IPS-18c (cell line): ENCODE measurements around the gene SRSF6.

Experiments
- H3K4me3 ChIP-seq: 2 replicates; pipeline ENCODE4 v1.7.0; 2013; ENCODE audit warnings: low read depth, mild to moderate bottlenecking, low read length, moderate library complexity; ENCODE audit not compliant: insufficient read depth
- H3K9me3 ChIP-seq: one replicate; pipeline ENCODE4 v1.6.1; 2013; ENCODE audit warnings: mild to moderate bottlenecking, low read length, moderate library complexity; ENCODE audit not compliant: control insufficient read depth, insufficient read depth

SRSF6 gene

DNA sequence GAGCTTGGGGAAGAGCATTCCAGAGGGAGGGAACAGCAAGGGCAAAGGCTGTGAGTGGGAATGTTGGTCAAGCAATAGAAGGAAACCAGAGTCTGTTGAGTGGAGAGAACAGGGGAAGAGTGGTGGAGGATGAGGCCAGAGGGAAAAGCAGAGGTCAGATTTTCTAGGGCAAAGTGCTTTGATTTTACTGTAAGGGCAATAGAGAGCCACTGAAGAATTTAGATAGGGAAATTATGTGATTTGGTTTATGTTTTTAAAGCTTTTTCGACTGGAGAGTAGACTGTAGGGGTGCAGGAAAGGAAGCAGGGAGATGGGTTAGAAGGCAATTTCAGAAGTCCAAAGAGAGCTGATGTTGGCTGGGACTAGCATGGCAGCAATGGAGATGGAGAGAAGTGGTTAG, 54.2 kb downstream of the SRSF6 start:
- no peak overlapping the region for H3K4me3 ChIP-seq
- H3K9me3 ChIP-seq = peaks cover 3% of the 10 kb centered on the region

DNA sequence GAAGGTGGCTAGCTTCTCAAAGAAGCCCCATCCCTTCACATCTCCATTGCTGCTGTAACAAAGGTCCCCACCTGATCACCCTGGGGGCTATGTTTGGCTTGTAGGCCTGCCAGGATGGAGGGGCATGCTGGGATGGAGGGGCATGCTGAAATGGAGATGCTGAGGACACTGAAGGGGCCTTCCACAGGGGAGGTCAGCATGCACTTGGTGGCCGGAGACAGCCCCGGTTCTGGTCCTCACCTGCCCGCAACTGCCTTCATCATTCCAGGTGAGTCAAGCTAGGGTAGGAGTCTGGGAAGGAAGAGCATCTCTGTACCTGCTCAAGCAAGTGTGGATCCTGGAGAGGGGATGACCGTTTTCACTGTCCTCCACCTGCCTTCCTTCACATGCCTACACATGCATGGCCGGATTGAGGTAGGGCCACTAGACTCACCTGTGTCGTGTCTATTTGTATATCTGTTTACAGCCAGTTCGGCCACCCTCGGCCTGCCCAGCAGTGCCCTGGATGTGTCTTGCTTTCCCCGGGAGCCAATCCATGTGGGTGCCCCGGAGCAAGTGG, 55.8 kb downstream of the SRSF6 start:
- no peak overlapping the region for H3K4me3 ChIP-seq
- H3K9me3 ChIP-seq = no peaks in the 10 kb centered on the region
